ENCODE measurements around the gene ID1. TPM values are rescaled to one million over a fixed set of nuclear protein-coding genes. Genes with fewer than 3 reads are reported as not detected.

Gene ID1
- total and polyA plus RNA-seq, 2 donors from 2014 or later: 189 to 293 TPM

- no peak for TF ChIP-seq CTCF (IDR thresholded peaks at IDR 0.05; ENCODE audit: borderline replicate concordance, extremely low read depth, insufficient read depth)
- H3K27me3 ChIP-seq (ENCODE audit: control insufficient read depth, insufficient read depth, low read length): no peaks in the 10 kb centered on the region
- FAIRE-seq: no peak
- no peaks in the 10 kb centered on the region for H3K9me3 ChIP-seq (ENCODE audit: control insufficient read depth in 2 of 3, insufficient read depth in 1 of 3, low read length in 3 of 3)
- no peak overlapping the region for H3K27ac ChIP-seq (ENCODE audit: low read depth in 2 of 2, low read length in 2 of 2)
- no peaks in the 10 kb centered on the region for H3K4me1 ChIP-seq (ENCODE audit: control insufficient read depth in 2 of 3, insufficient read depth in 2 of 3, low read depth in 1 of 3, low read length in 3 of 3)
- no peak overlapping the region for H3K4me3 ChIP-seq (ENCODE audit: low read length in 3 of 3)
- no peak overlapping the region for H3K9ac ChIP-seq (ENCODE audit: low read length in 3 of 3)
- no peak for DNase-seq
- H3K36me3 ChIP-seq (ENCODE audit: control insufficient read depth in 2 of 3, insufficient read depth in 3 of 3, low read length in 3 of 3): no peaks in the 10 kb centered on the region
- intact Hi-C loops (cut with DNase I): no loop called here
Measured at GRCh38 chr20:31630187-31630790, 25.2 kb downstream of the ID1 start.

- Histone ChIP-seq H3K27me3 (ENCODE audit: control insufficient read depth, insufficient read depth, low read length) (no peaks in the 10 kb centered on the region), H3K9me3 (ENCODE audit: control insufficient read depth in 2 of 3, insufficient read depth in 1 of 3, low read length in 3 of 3) (no peaks in the 10 kb centered on the region), H3K36me3 (ENCODE audit: control insufficient read depth in 2 of 3, insufficient read depth in 3 of 3, low read length in 3 of 3) (no peaks in the 10 kb centered on the region), H3K4me3 (ENCODE audit: low read length in 3 of 3) (no peak overlapping the region), H3K27ac (ENCODE audit: low read depth in 2 of 2, low read length in 2 of 2) (no peak overlapping the region), H3K9ac (ENCODE audit: low read length in 3 of 3) (no peak overlapping the region), H3K4me1 (ENCODE audit: control insufficient read depth in 2 of 3, insufficient read depth in 2 of 3, low read depth in 1 of 3, low read length in 3 of 3) (no peaks in the 10 kb centered on the region)
- no peak for TF ChIP-seq CTCF (IDR thresholded peaks at IDR 0.05; ENCODE audit: borderline replicate concordance, extremely low read depth, insufficient read depth)
- intact Hi-C loops (cut with DNase I): no loop called here
- DNase-seq: peak in 1 of 5 donors; percentile 76
- FAIRE-seq: no peak
Measured at GRCh38 chr20:31632548-31633338, 27.7 kb downstream of the ID1 start.

GRCh38 chr20:31633339-31633914, 28.3 kb downstream of the ID1 start:
- intact Hi-C loops (cut with DNase I): no loop called here
- FAIRE-seq (no peak), DNase-seq (peak in 1 of 5 donors; percentile 74)
- no peak overlapping the region for H3K9ac ChIP-seq (ENCODE audit: low read length in 3 of 3)
- no peaks in the 10 kb centered on the region for H3K36me3 ChIP-seq (ENCODE audit: control insufficient read depth in 2 of 3, insufficient read depth in 3 of 3, low read length in 3 of 3)
- no peaks in the 10 kb centered on the region for H3K9me3 ChIP-seq (ENCODE audit: control insufficient read depth in 2 of 3, insufficient read depth in 1 of 3, low read length in 3 of 3)
- no peaks in the 10 kb centered on the region for H3K4me1 ChIP-seq (ENCODE audit: control insufficient read depth in 2 of 3, insufficient read depth in 2 of 3, low read depth in 1 of 3, low read length in 3 of 3)
- TF ChIP-seq CTCF (IDR thresholded peaks at IDR 0.05; ENCODE audit: borderline replicate concordance, extremely low read depth, insufficient read depth): no peak
- no peak overlapping the region for H3K27ac ChIP-seq (ENCODE audit: low read depth in 2 of 2, low read length in 2 of 2)
- no peak overlapping the region for H3K4me3 ChIP-seq (ENCODE audit: low read length in 3 of 3)
- H3K27me3 ChIP-seq (ENCODE audit: control insufficient read depth, insufficient read depth, low read length): no peaks in the 10 kb centered on the region
